HL-60 (cell line): ENCODE data around the gene PABPC3.

Source experiments
- DNase-seq, 2 experiments: peaks; one replicate each; pipeline ENCODE4 v3.0.0-alpha.2; 2010 to 2020; ENCODE audit warnings: low read depth in 1 of 2, low spot score in 1 of 2
- H3K27ac ChIP-seq: fragments of 250-450 bp; sonication (Bioruptor Pico); replicated peaks from 2 replicates; pipeline ENCODE4 v1.5.1; 2020; ENCODE audit warnings: mild to moderate bottlenecking, moderate library complexity
- H3K27me3 ChIP-seq: fragments of 250-450 bp; sonication (Bioruptor Pico); 2 replicates; pipeline ENCODE4 v1.5.1; 2021; ENCODE audit warnings: mild to moderate bottlenecking, moderate library complexity; ENCODE audit not compliant: insufficient read depth, poor library complexity, severe bottlenecking
- H3K4me3 ChIP-seq: replicated peaks from 2 replicates; pipeline ENCODE4 v1.5.1; 2011; ENCODE audit warnings: mild to moderate bottlenecking, control low read depth, low read length; ENCODE audit not compliant: insufficient read depth
- GABPA ChIP-seq: IDR thresholded peaks from 2 replicates; pipeline ENCODE4 v1.6.1; 2012; ENCODE audit warnings: low read depth
- POLR2AphosphoS5 ChIP-seq: IDR thresholded peaks from 2 replicates; pipeline ENCODE4 v1.6.1; 2012; ENCODE audit warnings: low read depth
- REST ChIP-seq: IDR thresholded peaks from 2 replicates; pipeline ENCODE4 v1.6.1; 2012; ENCODE audit warnings: low read depth; ENCODE audit not compliant: insufficient replicate concordance
- SPI1 ChIP-seq: IDR thresholded peaks from 2 replicates; pipeline ENCODE4 v1.6.1; 2012; ENCODE audit warnings: low read depth, mild to moderate bottlenecking, borderline replicate concordance
- TF ChIP-seq, protein P1 (sequence below): IDR thresholded peaks from one replicate; pipeline ENCODE4 v1.5.1; 2011; ENCODE audit warnings: low read length, control low read depth, inconsistent platforms; ENCODE audit not compliant: insufficient read depth

Gene PABPC3

GRCh38 chr13:25114220-25114619, 18.3 kb downstream of the PABPC3 start:
- Histone ChIP-seq H3K4me3 (no peak overlapping the region), H3K27ac (no peak overlapping the region), H3K27me3 (peaks cover 19% of the 10 kb centered on the region)
- peak; percentile 27 to 80 for DNase-seq
- TF ChIP-seq SPI1 (no peak), GABPA (no peak), POLR2AphosphoS5 (no peak), REST (no peak)
- TF ChIP-seq, protein P1, sequence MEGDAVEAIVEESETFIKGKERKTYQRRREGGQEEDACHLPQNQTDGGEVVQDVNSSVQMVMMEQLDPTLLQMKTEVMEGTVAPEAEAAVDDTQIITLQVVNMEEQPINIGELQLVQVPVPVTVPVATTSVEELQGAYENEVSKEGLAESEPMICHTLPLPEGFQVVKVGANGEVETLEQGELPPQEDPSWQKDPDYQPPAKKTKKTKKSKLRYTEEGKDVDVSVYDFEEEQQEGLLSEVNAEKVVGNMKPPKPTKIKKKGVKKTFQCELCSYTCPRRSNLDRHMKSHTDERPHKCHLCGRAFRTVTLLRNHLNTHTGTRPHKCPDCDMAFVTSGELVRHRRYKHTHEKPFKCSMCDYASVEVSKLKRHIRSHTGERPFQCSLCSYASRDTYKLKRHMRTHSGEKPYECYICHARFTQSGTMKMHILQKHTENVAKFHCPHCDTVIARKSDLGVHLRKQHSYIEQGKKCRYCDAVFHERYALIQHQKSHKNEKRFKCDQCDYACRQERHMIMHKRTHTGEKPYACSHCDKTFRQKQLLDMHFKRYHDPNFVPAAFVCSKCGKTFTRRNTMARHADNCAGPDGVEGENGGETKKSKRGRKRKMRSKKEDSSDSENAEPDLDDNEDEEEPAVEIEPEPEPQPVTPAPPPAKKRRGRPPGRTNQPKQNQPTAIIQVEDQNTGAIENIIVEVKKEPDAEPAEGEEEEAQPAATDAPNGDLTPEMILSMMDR: peak; percentile 89

- Histone ChIP-seq H3K27ac (no peak overlapping the region), H3K27me3 (peaks cover 19% of the 10 kb centered on the region), H3K4me3 (no peak overlapping the region)
- DNase-seq: no peak
- TF ChIP-seq GABPA (no peak), POLR2AphosphoS5 (no peak), SPI1 (no peak)
These were observed 20.1 kb downstream of the PABPC3 start for GRCh38 chr13:25116044-25116443.

DNA sequence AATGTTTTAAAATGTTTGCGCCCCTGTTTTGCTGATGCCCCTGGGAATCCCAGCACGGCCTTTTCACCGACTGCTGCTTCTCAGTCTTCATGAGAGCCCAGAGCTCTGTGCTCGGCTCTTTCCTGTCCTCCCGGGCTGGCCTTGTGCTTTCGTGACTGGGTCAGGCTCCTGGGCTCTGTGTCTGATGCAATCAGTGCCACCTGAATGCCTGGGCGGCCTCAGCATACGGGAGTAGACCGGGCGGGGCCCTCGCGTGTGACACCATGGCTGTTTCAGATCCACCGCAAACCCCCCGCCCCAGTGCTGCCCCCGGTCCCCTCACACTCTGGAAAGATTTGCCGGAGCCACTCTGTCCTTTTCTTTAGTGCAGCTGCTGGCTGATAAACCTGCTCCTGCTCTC, 21.4 kb downstream of the PABPC3 start:
- no peak for DNase-seq
- TF ChIP-seq REST: no peak
- TF ChIP-seq, protein P1: no peak
- no peak for TF ChIP-seq POLR2AphosphoS5
- no peak for TF ChIP-seq SPI1
- no peak for TF ChIP-seq GABPA
- peaks cover 15% of the 10 kb centered on the region for H3K27me3 ChIP-seq
- H3K27ac ChIP-seq: no peak overlapping the region
- H3K4me3 ChIP-seq: no peak overlapping the region

DNA sequence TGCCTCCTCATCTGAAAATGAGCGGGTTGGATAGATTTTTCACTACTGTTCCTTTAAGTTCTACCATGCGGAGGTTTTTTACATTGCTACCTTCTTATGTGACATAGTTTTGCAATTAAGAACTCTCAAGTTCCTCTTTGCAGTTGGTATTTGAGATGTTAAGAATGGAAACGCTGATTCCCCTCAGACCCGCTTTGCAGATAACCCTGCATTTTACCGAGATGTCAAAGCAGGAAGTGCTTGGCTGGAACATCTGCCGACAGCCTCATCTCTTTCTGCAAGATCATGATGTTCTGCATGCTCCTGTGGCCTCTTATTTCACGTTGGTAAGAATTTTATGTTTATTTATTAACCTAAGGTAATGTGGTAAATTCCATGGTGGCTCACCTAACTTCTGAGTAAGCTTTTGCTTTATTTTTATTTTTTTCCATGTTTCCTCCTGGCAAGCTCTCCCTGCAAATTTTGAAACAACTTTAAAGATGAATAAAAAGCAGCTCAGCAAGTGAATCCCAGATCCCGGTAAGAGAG, 22.5 kb downstream of the PABPC3 start:
- peak; percentile 26 to 73 for DNase-seq
- Histone ChIP-seq H3K27me3 (peaks cover 10% of the 10 kb centered on the region), H3K4me3 (no peak overlapping the region), H3K27ac (no peak overlapping the region)
- TF ChIP-seq REST (no peak), SPI1 (peak; percentile 70)
